Tibial nerve (tissue), 4 donors: ENCODE results near the gene TEX2. TPM values are rescaled to one million over a fixed set of nuclear protein-coding genes. Genes with fewer than 3 reads are reported as not detected.

ENCODE experiments used
- DNase-seq, 2 donors: peaks; one replicate each; pipeline ENCODE4 v3.0.0-alpha.2; 2019; ENCODE audit warnings: low spot score in 2 of 2
- H3K27ac ChIP-seq, 4 donors: fragments of 200-600 bp; sonication (generic) in 3 of 4; one replicate each; pipeline ENCODE4 v1.5.1; 2017 to 2019; ENCODE audit warnings: mild to moderate bottlenecking in 1 of 4
- H3K27me3 ChIP-seq, 2 donors: fragments of 200-600 bp; sonication (generic) in 1 of 2; one replicate each; pipeline versions ENCODE4 v1.5.1 to v1.6.0; 2017 to 2019
- H3K36me3 ChIP-seq, 3 donors: fragments of 200-600 bp; sonication (generic); one replicate each; pipeline ENCODE4 v1.5.1; 2018 to 2019
- H3K4me1 ChIP-seq, 4 donors: fragments of 200-600 bp; sonication (generic) in 3 of 4; one replicate each; pipeline ENCODE4 v1.5.1; 2017 to 2019
- H3K4me3 ChIP-seq, 4 donors: fragments of 200-600 bp; sonication (generic) in 3 of 4; one replicate each; pipeline ENCODE4 v1.5.1; 2017 to 2019; ENCODE audit warnings: mild to moderate bottlenecking in 1 of 4, moderate library complexity in 1 of 4
- H3K9me3 ChIP-seq, 4 donors: fragments of 200-600 bp; sonication (generic) in 3 of 4; one replicate each; pipeline ENCODE4 v1.5.1; 2017 to 2019
- EP300 ChIP-seq, 2 donors: sonication (generic); formaldehyde crosslinking; IDR thresholded peaks; one replicate each; pipeline ENCODE4 v1.6.1; 2017; ENCODE audit warnings: antibody characterized with exemption in 2 of 2, mild to moderate bottlenecking in 1 of 2
- POLR2A ChIP-seq, 2 donors: fragments of 450-650 bp; IDR thresholded peaks; one replicate each; pipeline ENCODE4 v1.6.1; 2017; ENCODE audit warnings: antibody characterized with exemption in 2 of 2, mild to moderate bottlenecking in 2 of 2, moderate library complexity in 2 of 2
- WGBS, 2 donors: methylation state at CpG; one replicate each; pipeline ENCODE4 v1.1.5; 2018; 5-methylcytosine and 5-hydroxymethylcytosine counted together
- total RNA-seq, 4 donors: library from RNA; depleted of rRNA; stranded (reverse); fragments of >200 nt; gene quantifications; one replicate each; pipeline ENCODE4 v1.1.0, GENCODE V29; 2016
- TF ChIP-seq, protein P1 (sequence below), 5 experiments: fragments of 200-600 bp in 3 of 5; fragments of 450-650 bp in 2 of 5; sonication (generic) in 3 of 5; IDR thresholded peaks; one replicate each; pipeline ENCODE4 v1.5.1; 2016 to 2019; ENCODE audit warnings: antibody characterized with exemption in 5 of 5, mild to moderate bottlenecking in 3 of 5, moderate library complexity in 2 of 5

TEX2 gene
- total RNA-seq, 4 donors from 2014 or later = 32.6 to 110 (median 59.7) TPM

DNA sequence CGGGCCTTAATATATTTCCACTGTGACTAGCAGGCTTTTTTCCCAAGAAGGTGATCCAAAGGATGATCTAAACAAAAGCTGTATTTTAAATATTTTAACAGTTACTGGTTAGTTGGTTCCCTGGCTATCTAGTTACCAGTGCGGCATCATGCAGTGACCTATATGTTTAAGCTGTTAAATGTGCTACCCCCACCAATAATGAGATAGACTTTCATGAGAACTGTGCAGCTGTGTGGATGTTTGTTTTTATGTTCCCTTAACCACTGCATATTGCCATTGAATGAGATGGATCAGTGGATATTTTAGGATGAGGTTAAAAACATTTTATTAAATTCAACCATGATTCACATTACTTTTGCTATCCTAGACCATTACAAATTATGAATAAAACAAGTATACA is 150.1 kb downstream of the TEX2 start:
- Histone ChIP-seq H3K4me3 (no peak overlapping the region), H3K36me3 (no peaks in the 10 kb centered on the region), H3K4me1 (peaks cover 0 to 6% (median 0%) of the 10 kb centered on the region in 4 donors), H3K9me3 (no peaks in the 10 kb centered on the region), H3K27ac (no peak overlapping the region), H3K27me3 (no peaks in the 10 kb centered on the region)
- DNase-seq = no peak
- WGBS, 2 donors = 67 to 89% methylated on average over 2 of the region's 2 CpGs
- TF ChIP-seq, protein P1, sequence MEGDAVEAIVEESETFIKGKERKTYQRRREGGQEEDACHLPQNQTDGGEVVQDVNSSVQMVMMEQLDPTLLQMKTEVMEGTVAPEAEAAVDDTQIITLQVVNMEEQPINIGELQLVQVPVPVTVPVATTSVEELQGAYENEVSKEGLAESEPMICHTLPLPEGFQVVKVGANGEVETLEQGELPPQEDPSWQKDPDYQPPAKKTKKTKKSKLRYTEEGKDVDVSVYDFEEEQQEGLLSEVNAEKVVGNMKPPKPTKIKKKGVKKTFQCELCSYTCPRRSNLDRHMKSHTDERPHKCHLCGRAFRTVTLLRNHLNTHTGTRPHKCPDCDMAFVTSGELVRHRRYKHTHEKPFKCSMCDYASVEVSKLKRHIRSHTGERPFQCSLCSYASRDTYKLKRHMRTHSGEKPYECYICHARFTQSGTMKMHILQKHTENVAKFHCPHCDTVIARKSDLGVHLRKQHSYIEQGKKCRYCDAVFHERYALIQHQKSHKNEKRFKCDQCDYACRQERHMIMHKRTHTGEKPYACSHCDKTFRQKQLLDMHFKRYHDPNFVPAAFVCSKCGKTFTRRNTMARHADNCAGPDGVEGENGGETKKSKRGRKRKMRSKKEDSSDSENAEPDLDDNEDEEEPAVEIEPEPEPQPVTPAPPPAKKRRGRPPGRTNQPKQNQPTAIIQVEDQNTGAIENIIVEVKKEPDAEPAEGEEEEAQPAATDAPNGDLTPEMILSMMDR (IDR thresholded peaks at IDR 0.05) = no peak
- TF ChIP-seq POLR2A (IDR thresholded peaks at IDR 0.05) = no peak
- no peak for TF ChIP-seq EP300 (IDR thresholded peaks at IDR 0.05)

DNA sequence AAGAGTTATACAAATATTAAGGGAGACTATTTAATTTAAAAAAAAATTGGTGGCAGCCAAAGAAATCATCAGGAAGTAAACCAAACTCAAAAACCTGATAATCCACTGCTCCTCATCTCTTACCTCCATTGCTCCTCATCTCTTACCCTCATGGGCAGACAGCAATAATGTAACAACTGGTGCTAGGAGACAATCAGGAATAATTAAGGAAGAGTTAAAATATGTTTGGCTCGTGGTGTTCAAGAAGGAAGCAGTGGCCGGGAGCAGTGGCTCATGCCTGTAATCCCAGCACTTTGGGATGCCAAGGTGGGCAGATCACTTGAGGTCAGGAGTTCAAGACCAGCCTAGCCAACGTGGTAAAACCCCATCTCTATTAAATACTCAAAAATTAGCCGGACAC is 151.2 kb downstream of the TEX2 start:
- WGBS, 2 donors = 72 to 78% methylated on average over 4 of the region's 4 CpGs
- H3K36me3 ChIP-seq = no peaks in the 10 kb centered on the region
- H3K27me3 ChIP-seq = no peaks in the 10 kb centered on the region
- peaks cover 0 to 14% (median 3%) of the 10 kb centered on the region in 4 donors for H3K4me1 ChIP-seq
- no peak overlapping the region for H3K27ac ChIP-seq
- no peak for DNase-seq
- H3K9me3 ChIP-seq = no peaks in the 10 kb centered on the region
- TF ChIP-seq POLR2A (IDR thresholded peaks at IDR 0.05) (no peak), EP300 (IDR thresholded peaks at IDR 0.05) (no peak)
- TF ChIP-seq, protein P1 (IDR thresholded peaks at IDR 0.05) = no peak
- no peak overlapping the region for H3K4me3 ChIP-seq

DNA sequence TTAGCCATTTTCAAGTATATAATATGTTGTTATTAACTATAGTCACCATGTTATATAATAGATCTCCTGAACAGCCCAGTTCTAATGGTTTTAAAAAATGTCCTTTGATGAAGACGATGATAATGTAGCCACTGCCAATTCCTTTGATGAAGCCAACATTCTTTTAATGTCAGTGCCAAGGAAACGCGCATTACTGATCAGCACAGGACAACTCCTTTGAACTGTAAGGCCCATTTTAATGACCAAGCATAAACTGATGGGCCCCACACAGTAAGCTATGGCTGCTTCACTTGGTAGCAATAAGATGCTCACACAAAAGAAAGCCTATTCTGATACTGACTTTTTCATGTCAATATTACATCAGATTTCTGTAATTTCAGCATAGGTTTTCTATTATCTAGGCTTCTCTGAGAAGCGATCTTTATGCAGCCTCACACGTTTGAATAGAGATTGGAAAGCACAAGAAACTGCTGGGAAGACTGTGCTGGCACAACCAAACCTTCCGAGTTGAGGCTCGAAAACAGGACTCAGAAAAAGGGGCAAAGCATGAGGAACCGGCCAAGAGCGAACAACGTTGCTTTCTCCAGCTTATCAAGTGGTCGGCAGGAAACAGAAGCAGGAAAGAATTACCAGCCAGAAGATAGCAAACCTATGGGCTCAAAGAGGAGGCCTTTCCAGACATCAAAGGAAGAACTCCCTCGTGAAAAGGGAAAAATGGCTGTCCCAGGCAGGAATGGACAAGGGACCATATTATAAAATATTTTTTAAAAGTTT is 152.5 kb downstream of the TEX2 start:
- TF ChIP-seq, protein P1 (IDR thresholded peaks at IDR 0.05) = no peak
- TF ChIP-seq POLR2A (IDR thresholded peaks at IDR 0.05) = no peak
- no peak for TF ChIP-seq EP300 (IDR thresholded peaks at IDR 0.05)
- 72 to 75% methylated on average over 12 of the region's 12 CpGs for WGBS, 2 donors

DNA sequence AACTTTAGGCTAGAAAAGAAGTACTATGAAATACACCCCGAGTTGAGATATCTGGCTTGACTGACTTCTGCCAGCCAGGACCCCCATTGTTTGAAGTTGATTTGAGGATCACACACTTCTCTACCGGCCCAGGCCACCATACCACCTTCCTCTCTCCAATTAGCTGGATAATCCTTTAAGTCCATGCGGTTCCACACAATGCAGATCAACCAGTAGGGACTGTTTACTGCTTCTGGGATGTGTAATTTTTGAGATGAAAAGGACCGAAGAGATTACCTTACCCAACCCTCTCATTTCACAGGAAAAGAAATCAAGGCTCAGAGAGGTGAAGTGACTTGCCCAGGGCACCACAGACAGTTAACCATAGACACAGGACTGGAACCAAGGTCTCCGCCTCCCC is 153.7 kb downstream of the TEX2 start:
- WGBS, 2 donors = 91 to 93% methylated on average over 5 of the region's 5 CpGs
- no peak for TF ChIP-seq EP300 (IDR thresholded peaks at IDR 0.05)
- no peak for TF ChIP-seq POLR2A (IDR thresholded peaks at IDR 0.05)
- TF ChIP-seq, protein P1 (IDR thresholded peaks at IDR 0.05) = no peak
- Histone ChIP-seq H3K27ac (no peak overlapping the region), H3K4me1 (peaks cover 0 to 14% (median 4%) of the 10 kb centered on the region in 4 donors), H3K36me3 (no peaks in the 10 kb centered on the region), H3K4me3 (no peak overlapping the region), H3K27me3 (no peaks in the 10 kb centered on the region), H3K9me3 (no peaks in the 10 kb centered on the region)
- no peak for DNase-seq

More for the DNA sequence above, 152.5 kb downstream of the TEX2 start:
- Histone ChIP-seq H3K9me3 (no peaks in the 10 kb centered on the region), H3K27me3 (no peaks in the 10 kb centered on the region), H3K4me1 (peaks cover 0 to 14% (median 4%) of the 10 kb centered on the region in 4 donors), H3K4me3 (no peak overlapping the region), H3K27ac (no peak overlapping the region), H3K36me3 (no peaks in the 10 kb centered on the region)
- no peak for DNase-seq

DNA sequence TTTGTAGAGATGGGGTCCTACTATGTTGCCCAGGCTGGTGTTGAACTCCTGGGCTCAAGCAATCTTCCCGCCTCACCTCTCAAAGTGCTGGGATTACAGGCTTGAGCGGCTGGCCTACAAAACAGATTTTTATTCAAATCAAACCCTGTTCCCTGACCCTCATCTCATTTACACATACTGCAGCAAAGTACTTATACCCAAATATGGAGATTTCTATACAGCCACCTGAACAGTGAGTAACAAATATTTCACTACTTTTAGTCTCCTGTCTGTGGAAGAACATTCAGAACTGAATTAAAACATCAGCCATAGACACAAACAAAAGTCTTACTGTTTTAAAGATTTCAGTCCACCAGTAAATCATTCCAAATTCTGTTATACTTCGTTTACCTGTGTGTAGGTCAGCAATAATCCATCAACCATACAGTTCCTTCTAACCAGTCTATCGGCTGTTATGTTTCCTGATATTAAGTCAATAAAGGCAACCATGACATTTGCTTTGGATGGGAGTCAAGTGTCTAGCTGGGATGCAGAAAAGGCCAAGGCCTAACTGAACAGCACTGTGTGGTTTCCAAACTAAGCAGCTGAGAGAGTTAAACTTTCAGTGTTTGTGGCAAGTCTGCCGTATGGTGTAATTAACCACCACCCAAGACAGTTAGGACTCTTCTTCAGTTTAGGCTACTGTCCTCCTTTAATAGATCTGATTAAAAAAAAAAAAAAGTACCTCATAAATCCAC is 155.4 kb downstream of the TEX2 start:
- no peaks in the 10 kb centered on the region for H3K9me3 ChIP-seq
- H3K4me3 ChIP-seq = no peak overlapping the region
- no peaks in the 10 kb centered on the region for H3K36me3 ChIP-seq
- TF ChIP-seq POLR2A (IDR thresholded peaks at IDR 0.05) (no peak), EP300 (IDR thresholded peaks at IDR 0.05) (no peak)
- TF ChIP-seq, protein P1 (IDR thresholded peaks at IDR 0.05) = no peak
- H3K27ac ChIP-seq = no peak overlapping the region
- DNase-seq = no peak
- H3K4me1 ChIP-seq = peaks cover 0 to 14% (median 4%) of the 10 kb centered on the region in 4 donors
- 55 to 62% methylated on average over 5 of the region's 5 CpGs for WGBS, 2 donors
- H3K27me3 ChIP-seq = no peaks in the 10 kb centered on the region
